PC-3 (cell line): ENCODE data around the gene KLHDC3. TPM values are rescaled to one million over a fixed set of nuclear protein-coding genes. Genes with fewer than 3 reads are reported as not detected.

Experiments
- ATAC-seq: fragments of 200-7000 bp; cut with Tn5 transposase; 2 replicates; pipeline ENCODE4 v1.9.1; 2020; ENCODE audit warnings: mild to moderate bottlenecking, moderate library complexity
- BruUV-seq: library from RNA; stranded (reverse); fragments of 400-500 nt; replicated peaks from 2 replicates; lab custom pipeline; 2021; lab: Mats Ljungman, UMichigan
- CTCF ChIA-PET: fragments of 300-600 bp; sonication (Branson Sonifier 250); formaldehyde crosslinking; loops from one replicate; lab custom pipeline; 2022; ENCODE audit warnings: antibody characterized with exemption; lab: Charles Lee
- POLR2A ChIA-PET: fragments of 300-600 bp; sonication (Branson Sonifier 250); formaldehyde crosslinking; loops from one replicate; lab custom pipeline; 2022; ENCODE audit warnings: antibody characterized with exemption; ENCODE audit not compliant: unreplicated experiment; lab: Charles Lee
- DNase-seq: peaks from one replicate; pipeline ENCODE4 v3.0.0-alpha.2; 2015
- H2AFZ ChIP-seq: fragments of 300-600 bp; sonication (generic); 2 replicates; pipeline ENCODE4 v1.6.0; 2016; ENCODE audit warnings: antibody characterized with exemption, low read length
- H3F3A ChIP-seq: fragments of 300-600 bp; sonication (generic); one replicate; pipeline ENCODE4 v1.6.0; 2017; ENCODE audit warnings: antibody characterized with exemption, low read length, control low read depth, mild to moderate bottlenecking; ENCODE audit not compliant: unreplicated experiment
- H3K27ac ChIP-seq: fragments of 300-600 bp; sonication (generic); 2 replicates; pipeline ENCODE4 v1.5.1; 2016; ENCODE audit warnings: mild to moderate bottlenecking, low read length
- H3K27me3 ChIP-seq: fragments of 300-600 bp; sonication (generic); 2 replicates; pipeline ENCODE4 v1.6.1; 2016; ENCODE audit warnings: low read length, mixed read lengths
- H3K36me3 ChIP-seq: fragments of 300-600 bp; sonication (generic); 2 replicates; pipeline ENCODE4 v1.6.1; 2016; ENCODE audit warnings: low read depth, mixed run types, low read length, mixed read lengths
- H3K4me1 ChIP-seq: fragments of 300-600 bp; sonication (generic); 2 replicates; pipeline ENCODE4 v1.5.1; 2016; ENCODE audit warnings: low read length; ENCODE audit not compliant: insufficient read depth
- H3K4me2 ChIP-seq: fragments of 300-600 bp; sonication (generic); 2 replicates; pipeline ENCODE4 v1.6.0; 2016; ENCODE audit warnings: low read length
- H3K4me3 ChIP-seq: fragments of 300-600 bp; sonication (generic); 2 replicates; pipeline ENCODE4 v1.5.1; 2016; ENCODE audit warnings: mild to moderate bottlenecking, low read length, mixed read lengths
- H3K79me2 ChIP-seq: fragments of 300-600 bp; sonication (generic); 2 replicates; pipeline ENCODE4 v1.6.1; 2017; ENCODE audit warnings: low read length, mixed read lengths
- H3K9ac ChIP-seq: fragments of 300-600 bp; sonication (generic); 2 replicates; pipeline ENCODE4 v1.6.0; 2016; ENCODE audit warnings: mild to moderate bottlenecking, low read length
- H3K9me2 ChIP-seq: fragments of 300-600 bp; sonication (generic); replicated peaks from 2 replicates; pipeline ENCODE4 v1.6.1; 2016; ENCODE audit warnings: mixed run types, low read length, mixed read lengths
- H3K9me3 ChIP-seq: fragments of 300-600 bp; sonication (generic); 2 replicates; pipeline ENCODE4 v1.6.1; 2016; ENCODE audit warnings: low read length, mixed read lengths
- H4K20me1 ChIP-seq: fragments of 300-600 bp; sonication (generic); 2 replicates; pipeline ENCODE4 v1.6.1; 2016; ENCODE audit warnings: low read length, mixed read lengths
- CTCF ChIP-seq: fragments of 300-600 bp; sonication (generic); conservative IDR thresholded peaks from 2 replicates; pipeline ENCODE4 v1.5.1; 2017; ENCODE audit warnings: antibody characterized with exemption, low read depth, mild to moderate bottlenecking, low read length
- EZH2 ChIP-seq: fragments of 300-600 bp; sonication (generic); IDR thresholded peaks from one replicate; pipeline ENCODE4 v1.6.1; 2017; ENCODE audit warnings: antibody characterized with exemption, mild to moderate bottlenecking, low read length; ENCODE audit not compliant: unreplicated experiment
- EZH2phosphoT487 ChIP-seq: fragments of 300-600 bp; sonication (generic); IDR thresholded peaks from 2 replicates; pipeline ENCODE4 v1.6.1; 2018; ENCODE audit warnings: mild to moderate bottlenecking, antibody characterized with exemption, low read length, borderline replicate concordance
- intact Hi-C: fragments of 100-400 bp; cut with micrococcal nuclease; formaldehyde crosslinking; loops from 2 replicates; pipeline ENCODE4 v1.9.0; 2023
- total RNA-seq: library from RNA; depleted of rRNA; stranded (reverse); fragments of >200 nt; gene quantifications from 2 replicates; pipeline ENCODE4 v1.2.3, GENCODE V29; 2014

Gene KLHDC3
- total RNA-seq, 1 experiment from 2014 or later: 76.0 TPM

GRCh38 chr6:42988486-42989020 is 25.5 kb upstream of the KLHDC3 start:
- no peak overlapping the region for H3K4me2 ChIP-seq
- DNase-seq: peak; percentile 19
- intact Hi-C loops: no loop called here
- TF ChIP-seq EZH2: no peak
- no peak for TF ChIP-seq CTCF
- TF ChIP-seq EZH2phosphoT487: no peak
- BruUV-seq: no TSS peak
- H3F3A ChIP-seq: no peaks in the 10 kb centered on the region
- no peaks in the 10 kb centered on the region for H3K27me3 ChIP-seq
- no peaks in the 10 kb centered on the region for H4K20me1 ChIP-seq
- H3K9me2 ChIP-seq: no peaks in the 10 kb centered on the region
- peaks cover 33% of the 10 kb centered on the region for H3K79me2 ChIP-seq
- no peak overlapping the region for H3K4me3 ChIP-seq
- no peaks in the 10 kb centered on the region for H3K9me3 ChIP-seq
- no peak overlapping the region for H3K27ac ChIP-seq
- POLR2A ChIA-PET: no interaction called here
- CTCF ChIA-PET: no interaction called here
- no peak for ATAC-seq
- no peak overlapping the region for H2AFZ ChIP-seq
- peaks cover 23% of the 10 kb centered on the region for H3K4me1 ChIP-seq
- H3K36me3 ChIP-seq: peaks cover 9% of the 10 kb centered on the region
- H3K9ac ChIP-seq: no peak overlapping the region

GRCh38 chr6:42989923-42990322 is 24.1 kb upstream of the KLHDC3 start:
- Histone ChIP-seq H3F3A (no peaks in the 10 kb centered on the region), H3K9me3 (no peaks in the 10 kb centered on the region), H2AFZ (no peak overlapping the region), H3K27ac (no peak overlapping the region), H3K4me2 (no peak overlapping the region), H3K79me2 (peaks cover 33% of the 10 kb centered on the region), H3K4me3 (no peak overlapping the region), H4K20me1 (no peaks in the 10 kb centered on the region), H3K9me2 (no peaks in the 10 kb centered on the region), H3K9ac (no peak overlapping the region), H3K27me3 (no peaks in the 10 kb centered on the region), H3K4me1 (peaks cover 19% of the 10 kb centered on the region), H3K36me3 (peaks cover 9% of the 10 kb centered on the region)
- no peak for TF ChIP-seq EZH2
- no peak for TF ChIP-seq CTCF
- TF ChIP-seq EZH2phosphoT487: no peak
- CTCF ChIA-PET: no interaction called here
- intact Hi-C loops: no loop called here
- ATAC-seq: no peak
- BruUV-seq: no TSS peak
- no peak for DNase-seq
- POLR2A ChIA-PET: no interaction called here

- TF ChIP-seq CTCF: no peak
- TF ChIP-seq EZH2phosphoT487: no peak
- TF ChIP-seq EZH2: no peak
- CTCF ChIA-PET: no interaction called here
- Histone ChIP-seq H3K79me2 (peaks cover 4% of the 10 kb centered on the region; the same call in 1 of the 2 replicates), H3K9me2 (no peaks in the 10 kb centered on the region), H4K20me1 (no peaks in the 10 kb centered on the region), H2AFZ (no peak overlapping the region), H3K36me3 (peaks cover 9% of the 10 kb centered on the region), H3K4me3 (no peak overlapping the region), H3K4me2 (no peak overlapping the region), H3K27ac (no peak overlapping the region), H3K9me3 (no peaks in the 10 kb centered on the region), H3K9ac (no peak overlapping the region), H3K27me3 (no peaks in the 10 kb centered on the region), H3F3A (peaks cover 3% of the 10 kb centered on the region), H3K4me1 (no peaks in the 10 kb centered on the region)
- no TSS peak for BruUV-seq
- no peak for DNase-seq
- intact Hi-C loops: no loop called here
- POLR2A ChIA-PET: no interaction called here
- no peak for ATAC-seq
Measured at GRCh38 chr6:42993445-42993844, 20.6 kb upstream of the KLHDC3 start.
